WTC11 (cell line): ENCODE results near the gene SLC46A1. TPM values are rescaled to one million over a fixed set of nuclear protein-coding genes. Genes with fewer than 3 reads are reported as not detected.

Source experiments
- ATAC-seq: fragments of 200-7000 bp; cut with Tn5 transposase; 2 replicates; pipeline ENCODE4 v1.10.0; 2021; ENCODE audit warnings: mild to moderate bottlenecking, moderate library complexity
- CTCF ChIA-PET: fragments of 300-600 bp; sonication (Branson Sonifier 250); formaldehyde crosslinking; loops from one replicate; lab custom pipeline; 2021; ENCODE audit warnings: antibody characterized with exemption; lab: Charles Lee
- POLR2A ChIA-PET: fragments of 350-600 bp; sonication (Branson Sonifier 250); formaldehyde crosslinking; loops from one replicate; lab custom pipeline; 2021; ENCODE audit warnings: antibody characterized with exemption; lab: Charles Lee
- DNase-seq: peaks from one replicate; pipeline ENCODE4 v3.0.0; 2021; ENCODE audit warnings: low spot score
- H3K27ac Mint-ChIP-seq: 2 replicates; pipeline ENCODE4 v1.8.0; 2021; ENCODE audit warnings: mixed read lengths
- H3K27me3 Mint-ChIP-seq: 2 replicates; pipeline ENCODE4 v1.8.0; 2021; ENCODE audit warnings: low read depth, mild to moderate bottlenecking, moderate library complexity, mixed read lengths
- H3K36me3 Mint-ChIP-seq: 2 replicates; pipeline ENCODE4 v1.8.0; 2021; ENCODE audit warnings: mixed read lengths
- H3K4me1 Mint-ChIP-seq: 2 replicates; pipeline ENCODE4 v1.8.0; 2022; ENCODE audit warnings: mixed read lengths
- H3K4me3 Mint-ChIP-seq: 2 replicates; pipeline ENCODE4 v1.8.0; 2021; ENCODE audit warnings: mild to moderate bottlenecking, moderate library complexity, mixed read lengths
- H3K9me3 Mint-ChIP-seq: 2 replicates; pipeline ENCODE4 v1.8.0; 2021; ENCODE audit warnings: mixed read lengths
- AFF4 ChIP-seq: sonication (generic); formaldehyde crosslinking; IDR thresholded peaks from 2 replicates; pipeline ENCODE4 v1.8.1; 2023; ENCODE audit warnings: mild to moderate bottlenecking, missing genetic modification reagents, borderline replicate concordance
- CBFB ChIP-seq: sonication (generic); formaldehyde crosslinking; IDR thresholded peaks from 2 replicates; pipeline ENCODE4 v1.8.1; 2022; ENCODE audit warnings: mild to moderate bottlenecking, low read depth, missing genetic modification reagents
- CDX4 ChIP-seq: fragments of 250-450 bp; sonication (Bioruptor Pico); IDR thresholded peaks from 2 replicates; pipeline ENCODE4 v1.9.0; 2021; ENCODE audit warnings: moderate library complexity, mild to moderate bottlenecking, inconsistent platforms, borderline replicate concordance
- CREB1 ChIP-seq: sonication (generic); formaldehyde crosslinking; IDR thresholded peaks from 2 replicates; pipeline ENCODE4 v1.8.0; 2023; ENCODE audit warnings: mild to moderate bottlenecking, missing genetic modification reagents
- ELF4 ChIP-seq: sonication (generic); formaldehyde crosslinking; IDR thresholded peaks from 2 replicates; pipeline ENCODE4 v1.8.1; 2022; ENCODE audit warnings: low read depth, mild to moderate bottlenecking, moderate library complexity, missing genetic modification reagents
- EMX1 ChIP-seq: fragments of 250-450 bp; sonication (Bioruptor Pico); IDR thresholded peaks from 2 replicates; pipeline ENCODE4 v1.8.0; 2021; ENCODE audit warnings: mild to moderate bottlenecking
- ETV6 ChIP-seq: sonication (generic); formaldehyde crosslinking; IDR thresholded peaks from 2 replicates; pipeline ENCODE4 v1.8.1; 2022; ENCODE audit warnings: mild to moderate bottlenecking, missing genetic modification reagents
- FOXJ3 ChIP-seq: sonication (generic); formaldehyde crosslinking; IDR thresholded peaks from 2 replicates; pipeline ENCODE4 v1.9.0; 2021; ENCODE audit warnings: missing genetic modification reagents, mild to moderate bottlenecking, borderline replicate concordance
- FOXK1 ChIP-seq: sonication (generic); formaldehyde crosslinking; IDR thresholded peaks from 2 replicates; pipeline ENCODE4 v1.8.0; 2022; ENCODE audit warnings: mild to moderate bottlenecking, moderate library complexity, missing genetic modification reagents
- GABPB1 ChIP-seq: sonication (generic); formaldehyde crosslinking; IDR thresholded peaks from 2 replicates; pipeline ENCODE4 v1.8.1; 2023; ENCODE audit warnings: mild to moderate bottlenecking, missing genetic modification reagents
- GRHL2 ChIP-seq: fragments of 250-450 bp; sonication (Bioruptor Pico); IDR thresholded peaks from 2 replicates; pipeline ENCODE4 v1.8.0; 2022; ENCODE audit warnings: mild to moderate bottlenecking, moderate library complexity; ENCODE audit not compliant: insufficient replicate concordance, severe bottlenecking
- IRF2 ChIP-seq: sonication (generic); formaldehyde crosslinking; IDR thresholded peaks from 2 replicates; pipeline ENCODE4 v1.8.0; 2022; ENCODE audit warnings: low read depth, missing genetic modification reagents, borderline replicate concordance
- KAT7 ChIP-seq: sonication (generic); formaldehyde crosslinking; IDR thresholded peaks from 2 replicates; pipeline ENCODE4 v1.8.1; 2023; ENCODE audit warnings: missing genetic modification reagents, mild to moderate bottlenecking, borderline replicate concordance
- NFE2L1 ChIP-seq: sonication (generic); formaldehyde crosslinking; IDR thresholded peaks from 2 replicates; pipeline ENCODE4 v1.8.1; 2023; ENCODE audit warnings: missing genetic modification reagents
- PRRX2 ChIP-seq: fragments of 250-450 bp; sonication (Bioruptor Pico); IDR thresholded peaks from 2 replicates; pipeline ENCODE4 v1.8.0; 2021; ENCODE audit warnings: mild to moderate bottlenecking
- SP1 ChIP-seq: sonication (generic); formaldehyde crosslinking; conservative IDR thresholded peaks from 2 replicates; pipeline ENCODE4 v1.8.1; 2022; ENCODE audit warnings: missing genetic modification reagents
- TP53 ChIP-seq: sonication (generic); formaldehyde crosslinking; IDR thresholded peaks from 2 replicates; pipeline ENCODE4 v1.8.1; 2023; ENCODE audit warnings: mild to moderate bottlenecking, missing genetic modification reagents
- ZMAT4 ChIP-seq: fragments of 250-450 bp; sonication (Bioruptor Pico); IDR thresholded peaks from 2 replicates; pipeline ENCODE4 v1.9.0; 2021; ENCODE audit warnings: mild to moderate bottlenecking
- ZNF219 ChIP-seq: sonication (generic); formaldehyde crosslinking; IDR thresholded peaks from 2 replicates; pipeline ENCODE4 v1.8.0; 2023; ENCODE audit warnings: missing genetic modification reagents, mild to moderate bottlenecking, borderline replicate concordance
- ZNF396 ChIP-seq: fragments of 250-450 bp; sonication (Bioruptor Pico); IDR thresholded peaks from 2 replicates; pipeline ENCODE4 v1.8.0; 2021; ENCODE audit warnings: mild to moderate bottlenecking, moderate library complexity, borderline replicate concordance
- ZNF416 ChIP-seq: fragments of 250-450 bp; sonication (Bioruptor Pico); IDR thresholded peaks from 2 replicates; pipeline ENCODE4 v1.9.0; 2021; ENCODE audit warnings: mild to moderate bottlenecking, inconsistent platforms
- ZNF425 ChIP-seq: fragments of 250-450 bp; sonication (Bioruptor Pico); conservative IDR thresholded peaks from 2 replicates; pipeline ENCODE4 v1.9.0; 2021; ENCODE audit warnings: mild to moderate bottlenecking
- total RNA-seq: library from RNA; stranded (reverse); gene quantifications from 3 replicates; pipeline ENCODE4 v1.2.3, GENCODE V29; 2021

The SLC46A1 gene
- total RNA-seq, 1 experiment from 2014 or later: 6.7 TPM

GRCh38 chr17:28357061-28357900 lies 48.7 kb downstream of the SLC46A1 start, which contains the start of gene POLDIP2 (continued):
- TF ChIP-seq CDX4 (CRISPR knock-in tag): no peak
- TF ChIP-seq PRRX2 (CRISPR knock-in tag): no peak
- no peak for TF ChIP-seq FOXJ3 (CRISPR knock-in tag)
- no peak for TF ChIP-seq IRF2 (CRISPR knock-in tag)
- TF ChIP-seq ELF4 (CRISPR knock-in tag): 0 out of 2 replicates have a peak, but pooled peaks have one; percentile 38
- TF ChIP-seq TP53 (CRISPR knock-in tag): 0 out of 2 replicates have a peak, but pooled peaks have one; percentile 13
- peak; percentile 95 for TF ChIP-seq GABPB1 (CRISPR knock-in tag)
- no peak for TF ChIP-seq ZNF416 (CRISPR knock-in tag)
- peak; percentile 98 for TF ChIP-seq FOXK1 (CRISPR knock-in tag)
- peak; percentile 93 for TF ChIP-seq SP1 (CRISPR knock-in tag)
- no peak for TF ChIP-seq CBFB (CRISPR knock-in tag)
- no peak for TF ChIP-seq ZNF219 (CRISPR knock-in tag)
- no peak for TF ChIP-seq ZNF425

- Mint-ChIP-seq H3K9me3 (no peaks in the 10 kb centered on the region), H3K27me3 (no peaks in the 10 kb centered on the region), H3K27ac (no peak overlapping the region), H3K36me3 (peaks cover 70% of the 10 kb centered on the region), H3K4me3 (no peak overlapping the region), H3K4me1 (peaks cover 6% of the 10 kb centered on the region; the same call in 1 of the 2 replicates)
- DNase-seq (no peak), ATAC-seq (no peak)
- ChIA-PET CTCF (interaction anchor here (1.0 kb wide), 1 partner anchor 15 kb away, joined by 3 read pairs; the partner anchor contains the start of genes IFT20 and TNFAIP1), POLR2A (no interaction called here)
- TF ChIP-seq GRHL2 (CRISPR knock-in tag) (no peak), CREB1 (CRISPR knock-in tag) (no peak), KAT7 (no peak), ETV6 (no peak), ZMAT4 (CRISPR knock-in tag) (no peak), EMX1 (CRISPR knock-in tag) (no peak), FOXJ3 (CRISPR knock-in tag) (no peak), NFE2L1 (no peak), AFF4 (CRISPR knock-in tag) (no peak), ZNF396 (CRISPR knock-in tag) (no peak)
These were observed 55.7 kb downstream of the SLC46A1 start for GRCh38 chr17:28350271-28350670.
